ENCODE results near the gene CPAMD8.

Gene CPAMD8

DNA sequence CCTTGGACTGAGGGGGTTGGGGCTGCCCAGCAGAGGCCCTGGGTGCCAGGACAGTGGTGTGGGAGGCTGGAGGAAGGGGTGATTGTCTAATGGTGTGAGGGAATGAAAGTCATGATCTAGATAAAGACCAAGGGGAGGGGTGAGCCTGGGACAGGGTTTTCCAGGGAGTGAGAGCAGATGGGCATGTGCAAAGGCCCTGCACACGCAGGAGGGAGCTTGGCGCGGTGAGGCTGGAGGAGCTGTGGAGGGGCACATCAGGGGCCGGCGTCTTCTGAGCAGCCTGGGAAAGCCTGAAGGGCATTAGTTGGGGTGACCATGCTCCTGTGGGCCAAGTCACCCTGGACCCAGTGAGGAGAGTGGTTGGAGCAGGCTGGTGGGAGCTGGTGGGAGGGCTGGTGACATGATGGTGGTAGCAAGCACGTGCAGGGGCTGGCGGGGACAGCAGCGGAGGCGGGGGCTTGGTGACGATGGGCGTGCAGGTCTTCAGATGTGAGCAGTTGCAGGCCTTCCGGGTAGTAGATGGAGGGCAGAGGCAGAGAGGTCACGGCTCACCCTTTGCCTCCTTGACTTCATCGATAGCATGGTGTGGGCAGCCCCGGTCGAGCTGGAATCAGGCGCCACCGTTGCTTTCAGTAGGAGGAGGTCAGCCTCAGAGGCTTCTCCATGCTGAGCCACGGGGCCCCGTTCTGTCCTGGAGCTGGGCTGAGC lies 158.0 kb downstream of the CPAMD8 start:
- DNase-seq, result no peak

DNA sequence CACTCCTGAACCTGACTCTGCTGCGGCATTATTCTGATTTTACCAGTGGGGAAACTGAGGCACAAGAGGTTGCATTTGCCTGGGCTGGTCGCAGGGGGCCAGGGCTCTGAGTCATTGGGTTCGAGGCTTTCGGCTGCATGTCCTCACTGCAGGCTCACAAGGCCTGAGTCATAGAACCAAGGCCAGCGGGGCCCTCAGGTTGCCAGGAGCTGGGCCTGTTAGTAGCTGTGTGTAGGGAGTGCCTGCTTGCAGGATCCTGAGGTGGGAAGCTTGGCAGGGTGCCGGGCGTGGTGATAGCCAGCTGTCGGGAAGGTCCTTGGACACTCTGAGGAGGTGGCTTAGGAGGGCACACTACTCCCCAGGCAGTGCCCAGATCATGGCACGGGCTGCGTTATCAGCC lies 159.4 kb downstream of the CPAMD8 start:
- no peak for DNase-seq

DNA sequence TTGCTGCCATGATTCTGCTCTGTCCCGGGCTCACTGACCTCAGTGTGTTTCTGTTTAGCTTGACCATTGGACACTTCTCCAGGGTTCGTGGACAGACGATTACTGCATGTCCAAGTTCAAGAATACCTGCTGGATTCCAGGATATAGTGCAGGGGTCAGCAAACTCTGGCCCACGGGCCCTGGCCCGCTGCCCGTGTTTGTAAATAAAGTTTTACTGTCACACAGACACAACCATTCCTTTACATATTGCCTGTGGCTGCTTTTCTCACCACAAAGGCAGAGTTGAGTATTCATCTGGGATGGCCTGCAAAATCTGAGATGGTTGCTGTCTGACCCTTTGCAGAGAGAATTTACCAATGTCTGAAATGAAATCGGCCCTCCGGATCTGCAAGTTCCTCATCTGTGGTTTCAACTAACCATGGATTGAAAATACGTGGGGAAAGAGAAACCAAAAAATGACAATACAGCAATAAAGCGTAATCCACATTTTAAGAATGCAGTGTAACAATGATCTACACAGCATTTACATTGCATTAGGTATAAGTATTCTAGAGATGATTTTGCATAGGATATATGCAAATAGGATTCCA lies 163.7 kb downstream of the CPAMD8 start:
- DNase-seq, result no peak

GRCh38 chr19:16861834-16862233 lies 164.8 kb downstream of the CPAMD8 start:
- no peak for DNase-seq

- no peak for DNase-seq
Measured at GRCh38 chr19:16861011-16861410, 165.6 kb downstream of the CPAMD8 start.

DNA sequence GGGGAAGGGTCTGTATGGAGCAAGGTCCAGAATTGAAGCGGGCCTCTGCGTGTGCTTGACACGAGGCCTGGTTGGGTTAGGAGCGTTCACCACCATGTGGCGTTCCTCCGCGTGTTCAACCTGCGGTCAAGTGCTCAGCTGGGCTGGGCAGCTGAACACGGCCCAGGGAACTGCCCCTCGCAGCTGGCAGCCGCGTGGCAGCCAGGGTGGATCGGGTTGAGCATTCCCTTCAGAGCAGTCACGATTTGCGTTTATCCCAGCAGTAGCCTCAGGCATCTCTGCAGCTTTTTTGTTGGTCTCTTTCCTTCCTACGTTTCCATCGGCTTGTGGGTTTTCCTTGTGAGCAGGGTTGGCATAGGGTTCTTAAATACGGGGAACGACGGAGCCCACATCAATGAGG lies 166.5 kb downstream of the CPAMD8 start:
- DNase-seq, result no peak

- DNase-seq, result no peak
Measured at GRCh38 chr19:16859626-16860025, 167.0 kb downstream of the CPAMD8 start.

- no peak for DNase-seq
Measured at GRCh38 chr19:16856091-16856490, 170.5 kb downstream of the CPAMD8 start.

DNA sequence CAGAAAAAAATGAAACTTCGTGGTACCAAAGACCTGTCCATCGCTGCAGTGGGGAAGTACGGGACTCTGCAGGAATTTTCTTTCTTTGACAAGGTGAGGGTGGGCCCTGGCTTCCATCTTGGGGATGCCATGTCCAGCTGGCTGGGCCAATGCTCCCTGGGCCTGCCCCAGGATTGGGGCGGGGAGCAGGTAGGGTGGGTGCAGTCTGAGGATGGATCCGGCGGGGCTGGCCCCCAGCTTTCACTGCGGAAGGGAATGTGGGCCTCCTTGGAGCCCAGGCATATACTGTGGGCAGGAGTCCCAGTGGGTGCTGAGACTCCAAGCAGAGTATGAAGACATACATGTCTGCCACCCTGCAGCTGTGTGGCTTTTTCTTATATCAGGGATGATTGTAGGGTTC lies 173.5 kb downstream of the CPAMD8 start:
- DNase-seq, result no peak

DNA sequence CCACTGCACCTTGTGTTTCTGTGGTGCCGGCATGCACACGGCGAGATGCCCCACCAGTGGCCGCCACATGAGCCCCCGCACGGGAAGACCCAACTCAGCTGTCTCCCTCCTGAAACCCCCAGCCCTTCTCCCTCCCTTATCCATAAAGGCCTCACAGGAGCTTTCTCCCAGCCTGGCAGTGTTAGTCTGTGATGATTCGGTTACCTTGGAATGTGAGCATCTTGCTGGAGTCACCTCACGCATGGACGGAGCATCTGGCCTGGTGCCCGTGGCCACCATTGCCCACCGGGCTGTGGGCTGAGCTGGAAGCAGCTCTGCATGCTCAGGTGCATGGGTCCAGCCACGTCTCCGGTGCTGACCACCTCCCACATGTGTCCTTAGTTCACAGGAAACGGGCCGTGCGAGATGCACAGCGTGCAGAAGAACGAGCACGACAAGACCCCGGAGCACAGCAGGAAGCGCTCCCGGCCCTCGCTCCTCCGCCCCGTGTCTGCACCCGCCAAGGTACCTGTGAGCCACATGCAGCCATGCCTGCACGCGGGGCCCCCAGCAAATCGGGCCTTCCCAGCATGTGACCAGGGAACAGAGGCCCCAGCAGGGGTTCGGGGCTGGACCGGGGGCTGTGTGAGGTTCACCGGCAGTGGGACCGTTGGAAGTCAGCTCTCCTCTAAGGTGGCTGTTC lies 175.4 kb downstream of the CPAMD8 start:
- no peak for DNase-seq

GRCh38 chr19:16850133-16850532 lies 176.5 kb downstream of the CPAMD8 start:
- DNase-seq, result no peak

- no peak for DNase-seq
Measured at GRCh38 chr19:16849168-16849567, 177.4 kb downstream of the CPAMD8 start.

DNA sequence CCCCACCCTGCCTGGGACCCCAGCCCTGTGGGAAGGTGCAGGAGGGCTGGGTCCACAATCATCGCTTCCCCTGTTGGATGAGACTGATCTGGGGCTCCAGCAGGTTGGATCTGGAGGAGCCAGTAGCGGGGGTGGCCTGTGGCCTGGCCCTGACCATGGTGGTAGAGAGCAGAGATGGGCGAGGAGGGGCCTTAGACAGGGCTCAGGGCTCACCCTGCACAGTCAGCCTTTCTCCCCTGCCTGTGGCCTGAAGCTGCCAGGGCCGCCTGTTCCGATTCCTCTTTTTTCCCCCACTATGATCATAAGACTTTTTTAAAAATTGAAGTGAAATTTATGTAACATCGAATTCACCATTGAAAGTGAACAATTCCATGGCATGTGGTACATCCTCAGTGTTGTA lies 179.2 kb downstream of the CPAMD8 start:
- no peak for DNase-seq

- no peak for DNase-seq
Measured at GRCh38 chr19:16846901-16847300, 179.7 kb downstream of the CPAMD8 start.

All from stimulated activated CD4-positive, alpha-beta T cell treated with anti-CD3 and anti-CD28 coated beads, Interleukin-2, amount 100 ng/mL, for 48 hours (primary cell).